ENCODE measurements around the gene MTF1.

Gene MTF1

DNA sequence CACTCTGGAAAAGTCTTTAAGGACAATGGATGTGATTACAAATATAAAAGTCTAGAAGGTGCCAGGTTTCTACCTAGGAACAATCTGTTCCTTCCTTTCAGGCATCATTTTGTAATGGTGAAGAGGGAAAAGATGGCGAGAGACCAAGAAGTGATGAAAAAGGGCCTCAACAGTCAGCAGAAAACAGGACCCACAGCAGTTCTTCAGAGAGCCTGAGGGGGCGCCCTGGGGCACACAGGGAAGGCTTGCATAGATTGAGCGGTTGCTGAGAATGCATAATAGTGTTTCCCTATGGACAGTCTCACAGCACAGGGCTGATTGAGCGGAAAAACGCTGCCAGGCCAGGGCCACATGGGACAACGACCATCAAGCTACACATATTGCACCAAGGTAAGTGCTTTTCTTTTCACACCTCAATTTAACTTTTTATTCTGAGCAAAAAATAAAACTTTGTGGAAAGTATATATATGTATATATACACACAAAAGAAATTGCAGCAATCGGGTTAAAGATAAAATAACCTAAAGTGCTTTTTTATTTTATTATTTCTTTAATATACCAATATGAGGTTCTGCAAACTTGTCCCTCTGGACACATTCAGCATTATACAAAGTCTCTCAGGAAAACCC is 48.3 kb downstream of the MTF1 start:
- H3K36me3 ChIP-seq (ENCODE audit: control insufficient read depth, insufficient read depth, low read length) = peaks cover 16% of the 10 kb centered on the region
- no peaks in the 10 kb centered on the region for H3K27me3 ChIP-seq (replicated peaks; ENCODE audit: control insufficient read depth, insufficient read depth, low read length)
- DNase-seq (ENCODE audit: extremely low read depth, insufficient read length) = peak; percentile 39
- TF ChIP-seq, protein P1, sequence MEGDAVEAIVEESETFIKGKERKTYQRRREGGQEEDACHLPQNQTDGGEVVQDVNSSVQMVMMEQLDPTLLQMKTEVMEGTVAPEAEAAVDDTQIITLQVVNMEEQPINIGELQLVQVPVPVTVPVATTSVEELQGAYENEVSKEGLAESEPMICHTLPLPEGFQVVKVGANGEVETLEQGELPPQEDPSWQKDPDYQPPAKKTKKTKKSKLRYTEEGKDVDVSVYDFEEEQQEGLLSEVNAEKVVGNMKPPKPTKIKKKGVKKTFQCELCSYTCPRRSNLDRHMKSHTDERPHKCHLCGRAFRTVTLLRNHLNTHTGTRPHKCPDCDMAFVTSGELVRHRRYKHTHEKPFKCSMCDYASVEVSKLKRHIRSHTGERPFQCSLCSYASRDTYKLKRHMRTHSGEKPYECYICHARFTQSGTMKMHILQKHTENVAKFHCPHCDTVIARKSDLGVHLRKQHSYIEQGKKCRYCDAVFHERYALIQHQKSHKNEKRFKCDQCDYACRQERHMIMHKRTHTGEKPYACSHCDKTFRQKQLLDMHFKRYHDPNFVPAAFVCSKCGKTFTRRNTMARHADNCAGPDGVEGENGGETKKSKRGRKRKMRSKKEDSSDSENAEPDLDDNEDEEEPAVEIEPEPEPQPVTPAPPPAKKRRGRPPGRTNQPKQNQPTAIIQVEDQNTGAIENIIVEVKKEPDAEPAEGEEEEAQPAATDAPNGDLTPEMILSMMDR (IDR thresholded peaks at IDR 0.05; ENCODE audit: insufficient read depth, low read length, poor library complexity, severe bottlenecking) = peak; percentile 96
- no peak overlapping the region for H3K4me3 ChIP-seq (replicated peaks; ENCODE audit: low read depth, low read length)

- Histone ChIP-seq H3K27me3 (replicated peaks; ENCODE audit: control insufficient read depth, insufficient read depth, low read length) (no peaks in the 10 kb centered on the region), H3K4me3 (replicated peaks; ENCODE audit: low read depth, low read length) (no peak overlapping the region), H3K36me3 (ENCODE audit: control insufficient read depth, insufficient read depth, low read length) (peaks cover 18% of the 10 kb centered on the region)
- no peak for DNase-seq (ENCODE audit: extremely low read depth, insufficient read length)
- TF ChIP-seq, protein P1 (IDR thresholded peaks at IDR 0.05; ENCODE audit: insufficient read depth, low read length, poor library complexity, severe bottlenecking) = no peak
These were observed 49.5 kb downstream of the MTF1 start for GRCh38 chr1:37809942-37810341.

- H3K36me3 ChIP-seq (ENCODE audit: control insufficient read depth, insufficient read depth, low read length) = peaks cover 19% of the 10 kb centered on the region
- peak overlapping the region; percentile 91 for H3K4me3 ChIP-seq (replicated peaks; ENCODE audit: low read depth, low read length)
- TF ChIP-seq, protein P1 (IDR thresholded peaks at IDR 0.05; ENCODE audit: insufficient read depth, low read length, poor library complexity, severe bottlenecking) = peak; percentile 2
- H3K27me3 ChIP-seq (replicated peaks; ENCODE audit: control insufficient read depth, insufficient read depth, low read length) = no peaks in the 10 kb centered on the region
- DNase-seq (ENCODE audit: extremely low read depth, insufficient read length) = peak; percentile 15
These were observed 50.7 kb downstream of the MTF1 start for GRCh38 chr1:37808369-37809319.

GRCh38 chr1:37807555-37808368 is 51.6 kb downstream of the MTF1 start, which contains the start of the genes C1orf122 and YRDC:
Gene C1orf122 (plus strand): TSS chr1:37807790. CDS start chr1:37808405, 615 bp downstream.
Gene YRDC (minus strand): TSS chr1:37808208. CDS start chr1:37808180, 28 bp downstream.
- H3K27me3 ChIP-seq (replicated peaks; ENCODE audit: control insufficient read depth, insufficient read depth, low read length) = no peaks in the 10 kb centered on the region
- peaks cover 19% of the 10 kb centered on the region for H3K36me3 ChIP-seq (ENCODE audit: control insufficient read depth, insufficient read depth, low read length)
- peak within 1 kb of the TSS; percentile 91 for H3K4me3 ChIP-seq (replicated peaks; ENCODE audit: low read depth, low read length)
- TF ChIP-seq, protein P1 (IDR thresholded peaks at IDR 0.05; ENCODE audit: insufficient read depth, low read length, poor library complexity, severe bottlenecking) = no peak
- peak; percentile 89 for DNase-seq (ENCODE audit: extremely low read depth, insufficient read length)

- Histone ChIP-seq H3K36me3 (ENCODE audit: control insufficient read depth, insufficient read depth, low read length) (peaks cover 23% of the 10 kb centered on the region), H3K27me3 (replicated peaks; ENCODE audit: control insufficient read depth, insufficient read depth, low read length) (no peaks in the 10 kb centered on the region), H3K4me3 (replicated peaks; ENCODE audit: low read depth, low read length) (peak overlapping the region; percentile 91)
- TF ChIP-seq, protein P1 (IDR thresholded peaks at IDR 0.05; ENCODE audit: insufficient read depth, low read length, poor library complexity, severe bottlenecking) = no peak
- no peak for DNase-seq (ENCODE audit: extremely low read depth, insufficient read length)
These were observed 52.2 kb downstream of the MTF1 start for GRCh38 chr1:37807220-37807554.
